CD4-positive, alpha-beta T cell treated with Interferon gamma for 1 hour (primary cell): Measurements from ENCODE around the gene CLNK.
A peak's percentile ranks its signal among the peaks of the same experiment; 100 is the strongest.

Experiments
- DNase-seq: peaks from one replicate; pipeline ENCODE4 v3.0.0-alpha.2; 2020

Gene CLNK

GRCh38 chr4:10496200-10496599 is 188.4 kb downstream of the CLNK start:
- no peak for DNase-seq

DNA sequence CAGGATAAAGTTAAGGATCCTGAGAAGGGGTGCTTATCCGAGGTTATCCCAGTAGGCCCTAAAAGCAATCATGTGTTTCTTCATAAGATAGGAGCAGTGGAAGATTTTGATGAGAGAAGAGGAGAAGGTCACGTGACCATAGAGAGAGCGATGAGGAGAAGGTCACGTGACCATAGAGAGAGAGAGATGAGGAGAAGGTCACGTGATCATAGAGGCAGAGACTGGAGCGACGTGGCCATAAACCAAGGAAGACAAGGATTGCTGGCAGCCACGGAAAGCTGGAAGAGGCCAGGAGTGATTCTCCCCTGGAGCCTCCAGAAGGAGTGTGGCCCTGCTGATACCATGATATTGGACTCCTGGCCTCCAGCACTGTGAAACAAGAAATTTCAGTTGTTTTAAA is 188.9 kb downstream of the CLNK start:
- no peak for DNase-seq

DNA sequence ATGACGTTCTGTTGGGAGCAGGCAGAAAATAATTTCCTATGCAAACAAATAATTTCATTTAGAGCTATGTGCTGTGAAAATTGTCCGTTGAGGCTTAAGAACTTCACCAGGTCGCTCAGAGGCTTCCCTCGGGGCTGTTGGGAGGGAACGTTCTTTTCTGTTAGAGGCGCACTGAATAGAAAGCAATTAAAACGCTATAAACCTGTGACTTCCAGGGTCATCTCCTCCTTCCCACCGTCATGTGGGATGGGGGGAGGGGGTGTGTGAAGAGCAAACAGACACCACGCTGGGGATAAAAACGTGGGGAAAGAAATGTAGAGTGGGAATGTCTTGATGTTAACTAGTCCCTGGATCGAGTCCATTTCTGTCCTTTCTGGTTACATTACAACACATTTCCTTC is 192.1 kb downstream of the CLNK start:
- no peak for DNase-seq

- no peak for DNase-seq
Measured at GRCh38 chr4:10491401-10491800, 193.2 kb downstream of the CLNK start.

- DNase-seq, result no peak
Measured at GRCh38 chr4:10490996-10491395, 193.6 kb downstream of the CLNK start.

DNA sequence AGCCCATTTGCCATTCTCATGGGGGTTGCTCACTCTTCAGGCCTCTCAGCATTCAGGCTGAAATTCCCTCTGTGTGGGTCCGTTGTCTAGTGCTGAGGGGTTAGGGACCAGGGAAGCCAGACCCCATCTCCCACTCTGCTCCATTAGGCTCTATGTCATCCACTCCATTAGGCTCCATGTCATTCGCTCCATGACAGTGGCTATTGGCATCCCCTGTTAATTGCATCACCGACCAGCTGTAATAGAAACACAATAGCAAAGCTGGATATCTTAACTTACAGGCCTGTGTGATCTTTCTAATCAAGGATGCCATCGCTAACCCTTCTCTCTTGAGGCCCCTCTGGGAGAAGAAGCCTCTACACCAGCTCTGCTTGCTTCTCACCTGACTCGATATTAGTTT is 201.7 kb downstream of the CLNK start:
- no peak for DNase-seq

- no peak for DNase-seq
Measured at GRCh38 chr4:10480616-10481015, 204.0 kb downstream of the CLNK start.

DNA sequence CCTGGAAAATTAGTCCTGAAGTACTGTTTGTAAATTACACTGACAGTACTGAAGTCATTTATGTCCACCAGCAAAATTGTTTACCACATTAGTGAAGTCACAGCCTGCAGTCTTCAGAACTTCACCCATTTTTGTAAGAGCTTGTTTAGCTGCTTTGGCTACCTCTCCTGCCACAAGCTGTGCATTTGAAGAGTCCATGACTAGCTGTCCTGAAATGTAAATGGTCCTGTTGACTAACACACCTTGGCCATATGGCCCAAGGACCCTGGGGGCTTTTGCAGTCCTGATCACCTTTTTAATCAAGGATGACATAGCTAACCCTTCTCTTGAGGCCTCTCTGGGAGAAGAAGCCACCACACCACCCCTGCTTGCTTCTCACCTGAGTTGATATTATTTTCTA is 205.9 kb downstream of the CLNK start:
- no peak for DNase-seq

DNA sequence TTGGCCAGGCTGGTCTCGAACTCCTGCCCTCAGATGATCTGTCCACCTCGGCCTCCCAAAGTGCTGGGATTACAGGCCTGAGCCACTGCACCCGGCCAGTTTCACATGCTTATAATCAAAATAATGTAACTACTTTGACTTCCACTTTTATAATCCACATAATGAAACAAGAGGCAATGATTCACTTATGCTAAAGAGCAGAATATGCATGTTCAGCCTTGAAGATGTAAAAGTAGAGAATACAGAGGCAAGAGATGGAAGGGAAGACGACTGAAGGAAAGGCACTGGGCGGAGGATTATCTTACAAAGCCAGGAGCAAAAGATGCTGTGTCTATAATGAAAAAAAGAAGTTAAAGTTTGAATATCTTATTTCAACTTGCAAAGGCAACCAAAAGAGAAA is 214.1 kb downstream of the CLNK start:
- DNase-seq, result no peak

DNA sequence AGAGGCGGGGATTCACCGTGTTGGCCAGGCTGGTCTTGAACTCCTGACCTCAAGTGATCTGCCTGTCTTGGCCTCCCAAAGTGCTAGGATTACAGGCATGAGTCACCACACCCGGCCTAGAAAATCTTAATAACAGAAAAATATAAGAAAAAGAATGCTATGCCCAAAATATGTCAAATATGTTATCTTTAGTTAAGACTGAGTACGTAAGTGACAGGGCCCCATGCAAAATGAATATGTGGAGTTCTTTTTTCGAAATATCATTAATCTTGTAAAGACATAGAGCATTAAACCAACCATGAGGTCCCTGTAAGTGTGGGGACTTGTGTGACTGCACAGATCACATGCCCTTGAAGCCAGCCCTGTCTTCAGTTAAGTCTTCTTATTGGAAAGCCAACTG is 218.4 kb downstream of the CLNK start:
- DNase-seq, result no peak

DNA sequence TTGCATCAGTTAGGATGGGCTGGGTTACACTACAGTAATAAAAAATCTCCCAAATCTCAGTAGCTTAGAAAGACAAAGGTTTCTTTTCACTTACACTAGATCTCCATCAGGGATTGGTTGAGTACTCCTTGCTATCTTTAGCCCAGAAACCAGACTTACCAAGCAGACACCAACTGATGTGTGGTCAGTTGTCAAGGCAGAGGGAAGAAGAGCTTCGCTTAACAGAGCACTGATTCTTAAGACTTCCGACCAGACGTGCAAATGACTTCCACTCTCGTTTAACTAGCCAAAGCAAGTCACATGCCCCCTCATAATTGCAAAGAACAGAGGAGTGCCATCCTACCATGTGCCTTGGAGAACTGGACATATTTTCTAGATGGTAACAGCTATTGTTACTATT is 221.7 kb downstream of the CLNK start:
- no peak for DNase-seq

DNA sequence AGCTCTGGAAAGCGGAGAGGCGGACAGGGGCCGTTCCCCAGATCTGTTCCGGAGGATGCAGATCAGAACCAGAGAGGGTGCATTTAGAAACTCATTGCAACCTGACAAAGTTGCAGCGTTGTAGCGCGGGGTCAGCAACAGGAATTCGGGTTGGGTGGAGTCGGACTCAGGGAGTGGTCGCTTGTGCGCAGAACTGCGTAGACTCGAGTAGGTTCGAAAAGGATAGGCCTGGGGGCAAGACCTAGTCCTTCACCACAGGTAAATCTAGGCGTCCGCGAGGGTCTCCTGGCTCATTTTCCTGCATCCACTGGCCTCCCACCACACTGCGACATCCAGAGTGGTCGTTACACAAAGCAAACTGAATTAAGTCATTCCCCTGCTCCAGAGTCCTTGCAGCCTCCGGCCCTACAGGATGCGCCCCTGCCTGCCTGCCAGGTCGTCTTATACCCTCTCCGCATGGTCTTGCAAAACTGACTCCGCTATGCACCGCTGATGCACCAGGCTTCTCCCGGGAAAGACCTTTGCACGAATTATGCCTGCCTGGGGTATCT is 222.6 kb downstream of the CLNK start:
- DNase-seq, result no peak

DNA sequence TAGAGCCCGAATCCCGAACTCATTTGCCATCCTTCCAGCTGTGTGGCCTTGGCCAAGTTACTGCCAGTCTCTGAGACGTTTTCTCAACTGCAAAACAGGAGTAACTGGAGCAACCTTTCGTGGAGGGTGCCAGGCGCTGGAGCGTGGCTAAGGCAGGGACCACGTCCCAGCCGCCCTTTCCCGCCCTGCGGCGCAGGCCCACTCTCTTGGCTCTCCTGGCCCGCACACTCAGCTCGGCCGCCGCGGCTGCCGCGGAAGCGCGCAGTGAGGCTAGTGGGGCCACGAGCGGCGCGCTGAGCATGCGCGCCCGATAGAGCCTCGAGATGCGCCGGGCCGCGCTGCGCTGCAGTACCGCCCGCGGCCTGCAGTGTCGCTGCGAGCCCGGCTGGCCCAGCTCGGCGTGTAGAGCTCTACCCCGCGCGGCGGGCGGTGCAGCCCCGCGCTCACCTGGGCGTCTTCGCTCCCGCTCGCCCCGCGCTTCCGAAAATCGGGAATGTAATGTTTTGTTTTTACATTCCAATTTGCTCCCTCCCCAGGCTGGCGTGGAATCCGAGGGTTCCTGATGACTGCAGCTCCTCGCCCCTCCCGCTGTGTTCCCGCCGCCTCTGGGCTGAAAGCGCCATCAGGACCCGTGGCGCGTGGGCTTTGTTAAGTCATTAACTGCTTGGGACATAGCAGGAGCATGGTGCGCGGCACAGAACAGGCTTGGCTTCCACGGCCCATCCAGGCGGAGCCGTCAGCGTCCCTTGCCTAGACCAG is 223.3 kb downstream of the CLNK start:
- peak; percentile 78 for DNase-seq

DNA sequence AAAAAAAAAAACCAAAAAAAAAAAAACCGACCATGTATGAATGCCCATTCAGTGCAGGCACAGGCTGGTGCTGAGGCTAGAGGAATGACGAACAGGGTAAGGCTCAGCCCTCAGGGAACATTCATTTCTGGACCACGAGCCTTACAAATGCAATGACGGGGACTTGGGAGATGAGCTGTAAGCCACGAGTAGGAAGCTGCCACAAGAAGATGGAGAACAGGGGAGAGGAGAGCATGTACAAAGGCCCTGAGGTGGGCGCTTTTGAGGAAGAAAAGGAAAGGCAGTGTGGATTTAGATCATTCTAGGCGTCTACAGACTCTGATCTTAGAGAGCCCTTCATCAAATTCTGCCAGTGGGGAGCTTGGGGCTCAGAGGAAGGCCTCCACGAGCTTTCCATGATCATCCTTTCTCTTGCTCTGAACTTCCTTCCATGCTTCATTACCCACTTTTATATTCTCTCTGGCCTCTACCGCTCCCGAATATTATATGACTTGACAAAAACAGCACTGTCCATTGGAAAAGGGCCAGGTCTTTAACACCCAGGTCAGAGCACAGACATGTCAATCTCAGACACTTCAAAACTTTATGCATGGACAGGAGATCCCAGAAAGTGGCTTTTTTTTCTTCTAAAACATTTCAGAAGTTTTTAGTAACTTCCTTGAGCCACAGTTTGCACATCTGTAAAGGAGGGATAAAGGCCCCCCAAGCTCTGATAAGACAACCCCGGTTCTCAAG is 224.1 kb downstream of the CLNK start:
- DNase-seq, result no peak

DNA sequence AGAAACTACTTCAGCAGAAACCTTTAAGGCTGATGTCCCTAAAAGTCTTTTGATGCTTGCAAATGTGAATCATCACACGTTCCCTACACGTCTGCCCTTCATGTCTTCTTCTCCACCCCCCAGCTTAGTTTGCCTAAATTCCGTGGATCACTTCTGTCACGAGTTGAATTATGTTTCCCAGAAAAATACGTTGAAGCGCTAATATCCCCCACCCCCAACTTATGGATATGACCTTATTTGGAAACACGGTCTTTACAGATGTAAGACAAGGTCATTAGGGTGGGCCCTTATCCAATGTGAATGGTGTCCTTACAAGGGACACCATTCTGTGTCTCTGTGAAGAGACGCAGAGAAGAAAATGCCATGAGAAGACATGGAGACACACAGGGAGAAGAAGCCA is 225.3 kb downstream of the CLNK start:
- DNase-seq, result no peak

DNA sequence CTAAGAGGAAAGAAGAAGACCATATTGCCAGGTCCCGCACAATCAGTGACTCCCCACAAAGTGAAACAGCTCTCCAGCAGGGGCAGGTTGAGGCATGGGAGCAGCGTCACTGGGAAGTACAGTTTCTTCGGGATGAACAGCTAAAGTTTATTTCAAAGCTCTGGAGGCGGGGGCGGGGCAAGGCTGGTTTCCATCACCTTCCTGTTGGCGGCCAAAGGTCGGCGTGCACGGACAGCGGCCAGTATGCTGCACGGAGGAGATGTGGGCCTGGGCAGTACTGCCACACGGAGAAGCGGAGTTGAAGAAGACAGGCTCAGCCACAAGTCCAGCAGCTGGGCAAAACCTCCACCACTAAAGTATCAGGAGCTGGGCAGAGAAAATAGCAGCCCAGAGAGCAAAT is 226.4 kb downstream of the CLNK start:
- DNase-seq, result no peak

DNA sequence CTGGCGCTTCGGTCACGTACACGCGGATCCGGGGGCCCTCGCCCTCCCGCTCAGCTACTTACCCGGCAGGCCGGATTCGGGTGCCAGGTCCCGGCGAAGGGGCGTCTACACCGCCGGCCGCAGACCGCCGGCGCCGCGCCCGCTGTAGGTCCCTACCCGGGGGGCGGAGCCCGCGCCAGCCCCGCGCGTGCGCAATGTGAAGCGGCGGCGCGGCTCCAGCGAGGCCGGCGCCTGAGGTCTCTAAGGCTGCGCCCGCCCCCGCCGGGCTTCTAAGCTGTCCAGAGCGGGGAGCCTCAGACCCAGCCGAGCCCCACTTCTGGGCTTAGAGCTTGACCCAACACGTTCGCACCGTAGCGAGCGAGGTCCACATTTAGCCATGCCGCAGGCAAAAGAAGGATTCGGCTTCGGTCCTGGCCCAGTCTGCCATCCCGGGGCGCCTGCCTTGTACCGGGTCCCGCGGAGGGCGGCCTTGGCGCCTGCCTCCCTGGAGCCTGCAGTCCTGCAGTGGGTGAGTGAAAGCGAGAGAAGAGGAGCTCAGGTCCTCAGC is 227.2 kb downstream of the CLNK start, which contains the start of gene ZNF518B:
TSS of gene ZNF518B (minus strand) at position 172 of the 547 bp plus-strand sequence. CDS start 11,098 bp downstream, outside the sequence.
- DNase-seq, result peak; percentile 83

DNA sequence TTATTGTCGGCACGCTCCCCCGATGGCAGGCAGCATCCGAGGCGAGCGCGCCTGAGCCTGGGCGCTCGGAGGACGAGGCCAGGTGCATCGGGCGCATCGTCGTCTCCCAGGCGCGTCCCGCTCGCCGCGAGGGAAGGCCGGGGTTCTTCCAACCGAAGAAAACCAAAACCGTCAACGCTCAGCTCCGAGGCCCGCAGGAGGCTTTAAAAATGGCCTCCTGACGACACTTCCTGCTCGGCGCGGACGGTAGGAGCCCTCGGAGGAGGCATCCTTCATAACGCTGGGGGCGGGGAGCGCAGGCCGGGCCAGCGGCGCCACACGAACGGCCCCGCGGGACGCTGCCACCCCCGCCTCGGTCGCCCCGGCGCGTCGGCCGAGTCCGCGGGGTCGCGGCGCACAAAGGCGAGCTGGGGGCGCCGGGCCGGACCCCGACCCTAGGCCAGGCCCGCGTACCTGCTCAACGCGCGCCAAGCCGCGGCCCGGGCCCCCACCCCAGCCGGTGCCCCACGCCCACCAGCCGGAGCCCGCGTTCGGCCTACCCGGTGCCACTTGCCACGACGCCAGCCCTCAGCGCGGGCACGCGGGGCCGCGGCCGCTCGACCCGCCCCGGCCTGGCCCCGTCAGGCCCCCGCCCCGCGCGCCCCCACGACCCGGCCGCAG is 227.8 kb downstream of the CLNK start:
- DNase-seq, result peak; percentile 63

GRCh38 chr4:10456260-10456594 is 228.3 kb downstream of the CLNK start:
- no peak for DNase-seq

- DNase-seq, result no peak
Measured at GRCh38 chr4:10455133-10455532, 229.4 kb downstream of the CLNK start.

- DNase-seq, result no peak
Measured at GRCh38 chr4:10454726-10455125, 229.8 kb downstream of the CLNK start.

GRCh38 chr4:10454121-10454520 is 230.4 kb downstream of the CLNK start:
- no peak for DNase-seq

DNA sequence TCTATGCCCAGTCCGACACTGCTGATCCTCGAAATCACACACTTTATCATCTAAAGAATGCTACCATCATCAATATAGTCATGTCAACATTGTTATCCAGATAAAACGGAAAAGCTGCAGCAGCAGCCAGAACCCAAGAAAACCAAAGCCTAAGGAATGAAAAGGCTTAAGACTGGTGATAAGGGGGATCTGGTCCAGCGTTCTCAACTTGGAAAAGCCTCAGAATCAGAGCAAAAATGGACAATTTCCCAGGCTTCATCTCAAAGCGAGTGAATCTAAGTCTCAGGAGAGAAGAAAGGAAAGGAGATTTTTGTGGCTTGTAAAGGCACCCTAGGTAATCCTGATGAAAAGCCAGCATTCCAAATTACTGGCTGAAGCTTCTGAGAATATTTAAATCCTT is 235.6 kb downstream of the CLNK start:
- no peak for DNase-seq

GRCh38 chr4:10442976-10443375 is 241.6 kb downstream of the CLNK start:
- DNase-seq, result no peak
